HG03558 (cell line): ENCODE results near the gene HIPK2.
A peak's percentile ranks its signal among the peaks of the same experiment; 100 is the strongest.

Experiments
- ATAC-seq: cut with Tn5 transposase; IDR thresholded peaks from one replicate; pipeline ENCODE4 v1.9.1; 2021; ENCODE audit warnings: moderate number of reproducible peaks; ENCODE audit not compliant: unreplicated experiment; ENCODE audit errors: extremely low read depth

The HIPK2 gene

DNA sequence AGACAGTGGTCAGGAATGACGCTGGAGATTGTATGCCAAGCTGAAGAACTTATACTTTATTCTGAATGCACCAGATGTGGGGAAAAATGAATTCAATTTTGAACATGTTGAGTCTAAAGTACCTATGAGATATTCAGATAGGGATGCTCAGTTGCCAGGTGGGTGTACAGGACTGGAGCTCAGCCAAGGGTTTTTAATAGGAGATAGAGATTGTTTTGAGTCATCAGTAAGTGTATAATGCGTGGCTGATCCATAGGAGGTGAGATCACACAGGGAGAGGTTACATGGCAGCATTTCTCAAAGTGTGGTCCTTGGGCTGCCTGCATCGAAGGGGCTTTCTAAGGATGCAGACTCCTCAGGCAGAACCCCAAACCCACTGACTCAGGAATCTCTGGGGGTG lies 6.8 kb upstream of the HIPK2 start:
- ATAC-seq = no peak

DNA sequence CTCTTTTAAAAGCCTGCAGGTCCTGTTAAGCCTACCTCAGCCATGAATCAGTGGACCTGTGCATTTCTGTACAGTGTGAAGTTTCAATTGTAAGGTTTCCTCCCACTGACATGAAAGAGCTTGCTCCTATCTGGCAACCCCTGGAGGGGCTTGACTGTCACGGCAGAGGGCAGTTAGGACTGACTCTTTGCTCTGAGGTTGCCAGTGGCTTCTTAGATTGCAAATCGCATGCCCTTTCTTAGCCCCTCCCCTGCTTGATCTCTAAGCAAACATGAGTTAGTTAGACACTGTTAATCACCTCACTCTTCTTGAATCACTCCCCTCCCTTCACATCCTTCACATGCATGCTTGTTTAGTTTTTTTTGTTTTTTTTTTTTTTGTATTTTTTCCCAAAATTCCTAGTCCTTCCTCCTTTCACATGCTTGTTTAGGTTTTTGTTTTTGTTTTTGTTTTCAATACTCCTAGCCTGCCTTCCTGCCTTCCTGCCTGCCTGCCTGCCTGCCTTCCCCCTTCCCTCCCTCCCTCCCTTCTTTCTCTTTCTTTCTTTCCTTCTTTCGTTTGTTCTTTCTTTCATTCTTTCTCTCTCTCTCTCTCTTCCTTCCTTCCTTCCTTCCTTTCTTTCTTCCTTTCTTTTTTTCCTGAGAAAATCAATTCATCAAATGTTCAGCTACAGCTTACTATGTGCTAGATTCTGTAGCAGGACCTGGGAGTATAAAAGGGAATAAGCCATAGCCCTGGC lies 6.0 kb upstream of the HIPK2 start:
- no peak for ATAC-seq

DNA sequence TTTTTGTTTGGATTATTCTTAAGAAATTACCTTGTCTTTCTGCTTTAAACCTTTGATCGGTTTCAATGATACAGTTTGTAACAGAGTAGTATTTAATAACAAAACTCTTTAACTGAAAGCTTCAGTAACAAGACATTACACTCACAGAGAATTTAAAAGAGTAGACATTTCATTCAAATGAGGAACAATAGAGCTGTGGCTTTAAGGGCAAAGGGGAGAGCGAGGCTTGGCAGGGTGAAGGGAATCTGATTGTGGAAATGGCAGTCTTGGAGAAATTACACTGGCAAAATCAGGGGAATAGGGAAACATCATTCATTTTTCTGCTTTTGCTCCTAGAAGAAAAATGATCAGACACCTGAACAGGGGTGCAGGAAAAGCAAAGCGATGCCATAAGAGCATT lies 5.1 kb upstream of the HIPK2 start:
- ATAC-seq = no peak

- no peak for ATAC-seq
Observed at GRCh38 chr7:139777133-139777891, 486 bp downstream of the HIPK2 start.

DNA sequence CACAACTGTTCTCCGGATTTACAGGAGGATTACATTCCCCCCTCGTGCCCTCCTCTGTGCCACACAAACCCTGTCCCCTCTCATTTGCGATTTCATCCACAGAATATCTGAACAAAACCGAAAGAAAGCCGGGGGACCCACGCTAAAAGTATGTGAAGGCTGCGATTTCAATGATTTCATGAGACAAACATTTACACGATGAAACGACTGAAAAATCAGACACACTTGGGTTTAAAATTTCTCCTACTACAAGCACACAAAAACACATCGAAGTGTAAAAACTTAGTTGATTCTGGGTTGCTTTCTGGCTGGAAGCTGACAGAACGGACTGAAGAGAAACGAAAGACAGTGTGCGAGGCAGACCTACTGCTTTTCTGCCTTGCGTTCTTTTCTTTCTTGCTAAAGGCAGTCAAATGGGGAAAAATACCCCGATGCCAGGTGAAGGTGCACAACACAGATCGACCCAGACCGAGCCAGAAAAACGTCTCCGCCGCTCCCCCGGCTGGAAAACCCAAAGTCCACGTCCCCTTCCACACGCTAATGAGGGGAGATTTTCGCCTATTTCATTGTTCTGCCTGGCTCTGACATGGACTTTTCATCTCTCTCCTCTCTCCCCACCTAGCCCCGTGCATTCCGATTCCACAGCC lies 1.2 kb downstream of the HIPK2 start:
- no peak for ATAC-seq

GRCh38 chr7:139775829-139776266 lies 1.9 kb downstream of the HIPK2 start:
- ATAC-seq = no peak

DNA sequence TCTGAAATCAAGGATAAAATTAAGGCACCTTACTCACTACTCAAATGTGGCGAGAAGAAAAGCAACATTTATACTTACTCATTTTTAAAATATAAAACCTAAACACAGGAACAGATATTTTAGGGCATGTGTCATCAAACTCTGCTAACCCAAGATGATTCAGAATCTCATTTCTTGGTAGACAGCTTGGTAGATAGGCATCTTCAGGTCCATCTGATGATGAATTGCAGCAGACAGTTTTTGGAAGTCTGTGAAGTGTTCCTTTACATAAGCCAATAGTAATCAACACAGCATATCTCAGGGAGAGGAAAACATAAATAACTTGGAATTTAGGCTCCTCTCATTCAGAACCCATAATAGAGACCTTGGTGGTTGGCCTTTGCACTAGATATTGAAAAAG lies 3.4 kb downstream of the HIPK2 start:
- ATAC-seq = no peak

DNA sequence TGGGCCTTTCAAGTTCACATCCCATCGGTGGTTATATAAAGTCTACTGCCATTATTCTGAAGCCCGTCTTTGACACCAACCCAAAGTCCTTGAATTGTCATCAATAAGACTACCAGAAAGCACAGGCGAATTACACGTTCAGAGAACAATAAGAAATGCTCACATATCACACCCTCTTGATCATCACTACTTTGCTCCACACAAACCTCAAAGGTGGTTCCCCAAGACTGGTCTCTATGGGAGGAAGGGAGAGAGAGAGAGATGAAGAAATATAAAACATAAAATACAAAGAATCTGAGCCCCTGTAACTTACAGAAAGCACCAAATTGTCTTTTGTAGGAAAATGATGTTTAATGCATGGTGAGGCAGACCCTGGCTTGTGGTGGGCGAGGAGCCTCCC lies 4.4 kb downstream of the HIPK2 start:
- ATAC-seq = no peak

DNA sequence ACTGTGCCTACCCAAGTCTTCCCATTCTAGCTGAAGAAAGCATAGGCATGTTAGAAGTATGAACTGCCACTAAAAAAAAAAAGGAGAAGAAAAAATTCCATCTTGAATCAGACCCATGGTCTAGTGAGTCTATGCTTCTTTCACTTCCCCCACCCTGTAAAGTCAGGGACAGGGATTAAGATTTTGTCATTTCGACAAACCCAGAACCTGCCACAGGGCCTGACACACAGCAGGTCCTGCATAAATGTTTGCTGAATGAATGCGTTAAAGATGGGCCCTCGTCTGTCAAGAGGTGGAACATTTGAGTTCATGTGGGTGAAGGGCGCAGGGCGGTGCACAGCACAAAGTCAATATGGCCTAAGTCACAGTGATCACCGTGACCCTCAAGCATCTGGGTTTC lies 4.9 kb downstream of the HIPK2 start:
- no peak for ATAC-seq

GRCh38 chr7:139772115-139772514 lies 5.7 kb downstream of the HIPK2 start:
- no peak for ATAC-seq

GRCh38 chr7:139771001-139771956 lies 6.5 kb downstream of the HIPK2 start:
- ATAC-seq = no peak

DNA sequence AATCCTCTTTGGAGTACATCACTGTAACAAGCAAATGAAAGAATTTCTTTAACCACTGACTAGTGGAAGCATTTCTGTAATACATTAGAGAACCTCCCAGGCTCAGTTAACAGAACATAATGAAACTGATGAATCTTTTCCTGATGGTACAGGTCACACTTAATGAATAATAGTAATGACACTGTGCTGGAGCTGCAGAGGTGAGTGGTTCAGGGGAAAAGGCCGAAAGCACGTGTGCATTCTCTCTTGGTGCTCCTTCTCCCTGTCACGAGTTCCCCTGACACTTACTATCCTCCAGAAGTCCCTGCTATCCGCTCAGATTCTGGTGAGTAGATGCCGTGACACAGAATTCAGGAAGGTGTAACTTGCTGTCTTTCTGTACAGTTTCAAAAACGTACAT lies 8.0 kb downstream of the HIPK2 start:
- ATAC-seq = no peak

- no peak for ATAC-seq
Observed at GRCh38 chr7:139769066-139769465, 8.7 kb downstream of the HIPK2 start.

DNA sequence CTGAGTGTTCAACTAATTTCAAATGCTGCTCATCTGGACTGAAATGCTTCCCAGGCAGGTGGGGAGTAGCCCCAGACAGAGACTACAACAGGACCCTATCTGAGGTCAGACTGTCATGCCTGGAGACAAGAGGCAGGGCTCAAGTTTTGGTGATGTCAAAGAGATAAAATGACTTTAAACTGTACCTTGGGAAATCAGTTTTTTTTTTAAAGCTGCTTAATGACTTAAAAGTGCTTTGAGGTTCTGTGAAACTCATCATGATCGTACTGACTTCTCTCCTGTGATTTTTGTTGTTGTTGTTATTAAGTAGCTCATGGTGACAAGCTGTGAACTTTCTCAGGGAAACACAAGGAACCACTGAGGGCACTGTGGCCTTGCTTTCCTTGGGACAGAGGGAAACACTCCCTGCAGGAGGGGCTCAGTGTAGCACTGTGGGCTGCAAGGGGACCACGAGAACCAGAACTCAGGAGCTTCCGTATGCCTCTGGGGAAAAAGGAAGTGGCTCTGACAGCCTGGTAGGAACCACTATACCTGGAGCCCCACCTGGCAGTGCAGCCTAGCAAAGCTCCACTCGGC lies 9.5 kb downstream of the HIPK2 start:
- ATAC-seq = no peak

DNA sequence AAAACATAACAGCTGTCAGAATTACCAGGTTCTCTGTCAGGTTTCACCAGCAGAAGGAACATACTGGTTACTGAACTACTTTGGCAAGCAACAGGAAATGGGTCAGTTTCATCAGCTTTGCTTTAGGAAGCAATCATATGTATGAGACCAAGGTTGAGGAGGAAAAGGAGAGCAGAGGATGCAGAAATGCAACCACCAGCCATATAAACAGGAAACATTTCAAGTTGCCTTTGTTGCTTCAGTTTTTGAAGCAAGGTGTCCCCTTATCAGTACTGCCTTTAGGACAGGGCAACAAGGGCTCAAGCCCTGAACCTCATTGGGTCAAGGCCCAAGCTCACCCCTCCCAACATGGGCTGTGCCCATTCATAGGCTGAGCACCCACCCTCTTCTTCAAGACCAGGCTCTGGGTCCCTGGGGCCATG lies 10.2 kb downstream of the HIPK2 start:
- ATAC-seq = peak; percentile 80

DNA sequence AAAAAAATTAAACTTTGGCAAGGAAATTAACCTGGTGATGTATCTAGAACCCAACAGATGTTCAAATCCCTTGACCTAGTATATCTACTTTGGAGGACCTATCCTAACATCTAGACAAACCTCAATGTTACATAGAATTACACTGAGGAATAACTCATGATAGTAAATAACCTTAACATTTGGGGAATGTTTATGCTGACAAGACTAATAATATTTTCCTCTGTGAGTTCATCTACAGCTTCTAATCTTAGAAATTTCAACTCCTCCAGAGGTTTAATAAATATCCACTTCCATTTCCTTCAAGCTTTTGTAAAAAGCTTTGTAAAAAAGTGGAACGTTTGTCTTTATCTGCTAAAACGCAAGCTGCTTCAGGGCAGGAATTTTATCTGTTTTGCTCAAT lies 12.7 kb downstream of the HIPK2 start:
- no peak for ATAC-seq

- ATAC-seq = no peak
Observed at GRCh38 chr7:139763330-139763729, 14.5 kb downstream of the HIPK2 start.

- ATAC-seq = no peak
Observed at GRCh38 chr7:139762886-139763285, 14.9 kb downstream of the HIPK2 start.

GRCh38 chr7:139758388-139758787 lies 19.4 kb downstream of the HIPK2 start:
- no peak for ATAC-seq

GRCh38 chr7:139757968-139758367 lies 19.8 kb downstream of the HIPK2 start:
- ATAC-seq = no peak
